OCI-LY1 (cell line): ENCODE measurements around the gene AQP12B.

Source experiments
- H2AFZ ChIP-seq: fragments of 200-600 bp; sonication (generic), shearing (Covaris generic); 2 replicates; pipeline ENCODE4 v1.6.0; 2014; ENCODE audit warnings: antibody characterized with exemption, mild to moderate bottlenecking, low read length
- H3F3A ChIP-seq: fragments of 200-600 bp; sonication (generic), shearing (Covaris generic); 2 replicates; pipeline ENCODE4 v1.6.0; 2014; ENCODE audit warnings: mild to moderate bottlenecking, antibody characterized with exemption, low read length, moderate library complexity; ENCODE audit not compliant: insufficient read depth
- H3K27ac ChIP-seq: fragments of 200-600 bp; sonication (generic); 2 replicates; pipeline ENCODE4 v1.5.1; 2014; ENCODE audit warnings: low read length, mixed run types, mild to moderate bottlenecking, low read depth; ENCODE audit not compliant: poor library complexity, severe bottlenecking
- H3K27me3 ChIP-seq: fragments of 200-600 bp; sonication (generic); 2 replicates; pipeline ENCODE4 v1.6.0; 2014; ENCODE audit warnings: antibody characterized with exemption, mild to moderate bottlenecking, low read length, moderate library complexity; ENCODE audit not compliant: insufficient read depth
- H3K36me3 ChIP-seq: fragments of 200-600 bp; sonication (generic); 2 replicates; pipeline ENCODE4 v1.6.1; 2014; ENCODE audit warnings: mild to moderate bottlenecking, antibody characterized with exemption, low read length, moderate library complexity, mixed read lengths; ENCODE audit not compliant: insufficient read depth
- H3K4me1 ChIP-seq: fragments of 200-600 bp; sonication (generic); 2 replicates; pipeline ENCODE4 v1.5.1; 2014; ENCODE audit warnings: mild to moderate bottlenecking, low read length, moderate library complexity; ENCODE audit not compliant: insufficient read depth, severe bottlenecking
- H3K4me2 ChIP-seq: fragments of 200-600 bp; sonication (generic), shearing (Covaris generic); 2 replicates; pipeline ENCODE4 v1.6.1; 2014; ENCODE audit warnings: low read length
- H3K4me3 ChIP-seq: fragments of 200-600 bp; sonication (generic); 2 replicates; pipeline ENCODE4 v1.5.1; 2014; ENCODE audit warnings: low read length, low read depth, mild to moderate bottlenecking, mixed read lengths; ENCODE audit not compliant: poor library complexity, severe bottlenecking
- H3K79me2 ChIP-seq: fragments of 200-600 bp; shearing (Covaris generic); 2 replicates; pipeline ENCODE4 v1.6.1; 2016; ENCODE audit warnings: mixed run types, low read length, mixed read lengths; ENCODE audit not compliant: insufficient read depth
- H3K9ac ChIP-seq: fragments of 200-600 bp; sonication (generic), shearing (Covaris generic); 2 replicates; pipeline ENCODE4 v1.6.1; 2014; ENCODE audit warnings: mild to moderate bottlenecking, low read length, mixed read lengths
- H3K9me2 ChIP-seq: fragments of 200-600 bp; sonication (generic), shearing (Covaris generic); 2 replicates; pipeline ENCODE4 v1.6.1; 2014; ENCODE audit warnings: low read depth, mild to moderate bottlenecking, low read length, mixed read lengths
- H3K9me3 ChIP-seq: fragments of 200-600 bp; shearing (Covaris generic); 2 replicates; pipeline ENCODE4 v1.6.1; 2014; ENCODE audit warnings: low read length, mixed read lengths
- H4K20me1 ChIP-seq: fragments of 200-600 bp; sonication (generic), shearing (Covaris generic); 2 replicates; pipeline ENCODE4 v1.6.0; 2016; ENCODE audit warnings: mild to moderate bottlenecking, low read length; ENCODE audit not compliant: insufficient read depth
- EZH2 ChIP-seq: fragments of 200-600 bp; sonication (generic), shearing (Covaris generic); IDR thresholded peaks from 2 replicates; pipeline ENCODE4 v1.8.0; 2017; ENCODE audit warnings: borderline replicate concordance, mixed run types, mild to moderate bottlenecking, antibody characterized with exemption, low read length, moderate library complexity, mixed read lengths
- TF ChIP-seq, protein P1 (sequence below): fragments of 200-600 bp; sonication (generic), shearing (Covaris generic); IDR thresholded peaks from 2 replicates; pipeline ENCODE4 v1.5.1; 2017; ENCODE audit warnings: mild to moderate bottlenecking, antibody characterized with exemption, low read length, moderate library complexity, mixed read lengths

The AQP12B gene

DNA sequence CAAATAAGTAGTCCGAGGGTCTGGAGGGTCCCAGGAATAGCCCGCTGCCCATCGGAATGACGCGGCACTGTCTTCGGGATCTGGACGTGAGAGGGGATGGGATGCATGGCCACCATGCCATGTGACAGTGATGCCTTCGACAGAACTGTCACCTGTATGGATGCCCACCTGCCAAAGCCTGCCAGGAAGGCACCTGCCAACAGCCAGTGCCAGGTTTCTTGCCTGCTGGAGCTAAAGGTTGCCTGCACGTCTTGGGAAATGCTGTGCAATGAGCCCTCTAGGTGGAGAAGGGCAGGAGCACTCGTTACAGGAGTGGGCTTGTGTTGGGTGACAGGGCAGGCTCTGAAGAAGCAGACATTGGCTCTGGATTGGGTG, 36.9 kb downstream of the AQP12B start:
- H3K9me2 ChIP-seq, result no peaks in the 10 kb centered on the region
- no peaks in the 10 kb centered on the region for H3K36me3 ChIP-seq
- no peak overlapping the region for H3K4me3 ChIP-seq
- no peaks in the 10 kb centered on the region for H3K27me3 ChIP-seq
- no peaks in the 10 kb centered on the region for H3K79me2 ChIP-seq
- H3K27ac ChIP-seq, result no peak overlapping the region
- no peak overlapping the region for H3K9ac ChIP-seq
- H3K9me3 ChIP-seq, result no peaks in the 10 kb centered on the region
- TF ChIP-seq, protein P1, sequence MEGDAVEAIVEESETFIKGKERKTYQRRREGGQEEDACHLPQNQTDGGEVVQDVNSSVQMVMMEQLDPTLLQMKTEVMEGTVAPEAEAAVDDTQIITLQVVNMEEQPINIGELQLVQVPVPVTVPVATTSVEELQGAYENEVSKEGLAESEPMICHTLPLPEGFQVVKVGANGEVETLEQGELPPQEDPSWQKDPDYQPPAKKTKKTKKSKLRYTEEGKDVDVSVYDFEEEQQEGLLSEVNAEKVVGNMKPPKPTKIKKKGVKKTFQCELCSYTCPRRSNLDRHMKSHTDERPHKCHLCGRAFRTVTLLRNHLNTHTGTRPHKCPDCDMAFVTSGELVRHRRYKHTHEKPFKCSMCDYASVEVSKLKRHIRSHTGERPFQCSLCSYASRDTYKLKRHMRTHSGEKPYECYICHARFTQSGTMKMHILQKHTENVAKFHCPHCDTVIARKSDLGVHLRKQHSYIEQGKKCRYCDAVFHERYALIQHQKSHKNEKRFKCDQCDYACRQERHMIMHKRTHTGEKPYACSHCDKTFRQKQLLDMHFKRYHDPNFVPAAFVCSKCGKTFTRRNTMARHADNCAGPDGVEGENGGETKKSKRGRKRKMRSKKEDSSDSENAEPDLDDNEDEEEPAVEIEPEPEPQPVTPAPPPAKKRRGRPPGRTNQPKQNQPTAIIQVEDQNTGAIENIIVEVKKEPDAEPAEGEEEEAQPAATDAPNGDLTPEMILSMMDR, result no peak
- no peak for TF ChIP-seq EZH2
- H3K4me2 ChIP-seq, result no peak overlapping the region
- H3F3A ChIP-seq, result no peaks in the 10 kb centered on the region
- no peaks in the 10 kb centered on the region for H3K4me1 ChIP-seq
- no peak overlapping the region for H2AFZ ChIP-seq
- no peaks in the 10 kb centered on the region for H4K20me1 ChIP-seq

DNA sequence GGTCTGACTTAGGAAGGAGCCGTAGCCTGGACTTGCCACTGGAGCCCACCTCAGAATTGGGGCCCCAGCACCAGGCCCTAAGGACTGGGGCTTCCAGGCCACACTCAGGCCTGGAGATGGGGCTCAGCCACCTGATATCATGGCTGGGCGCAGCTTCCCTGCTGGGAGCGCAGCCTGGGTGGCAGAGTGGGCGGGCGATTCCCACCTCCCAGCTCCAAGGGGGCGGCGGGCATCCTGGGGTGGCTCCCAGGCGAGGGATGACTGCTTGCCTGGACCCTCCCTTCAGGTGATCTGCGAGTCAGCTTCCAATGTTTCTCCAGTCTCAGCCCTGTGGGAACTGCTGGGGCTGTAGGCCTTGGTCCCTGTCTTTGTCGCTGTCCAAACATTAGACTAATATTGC, 37.3 kb downstream of the AQP12B start:
- Histone ChIP-seq H3K27ac (no peak overlapping the region), H2AFZ (no peak overlapping the region), H3F3A (no peaks in the 10 kb centered on the region), H3K27me3 (no peaks in the 10 kb centered on the region), H3K4me2 (no peak overlapping the region), H4K20me1 (no peaks in the 10 kb centered on the region), H3K9me2 (no peaks in the 10 kb centered on the region), H3K9ac (no peak overlapping the region), H3K4me3 (no peak overlapping the region), H3K4me1 (no peaks in the 10 kb centered on the region), H3K36me3 (no peaks in the 10 kb centered on the region), H3K9me3 (no peaks in the 10 kb centered on the region), H3K79me2 (no peaks in the 10 kb centered on the region)
- TF ChIP-seq EZH2, result no peak
- TF ChIP-seq, protein P1, result no peak

DNA sequence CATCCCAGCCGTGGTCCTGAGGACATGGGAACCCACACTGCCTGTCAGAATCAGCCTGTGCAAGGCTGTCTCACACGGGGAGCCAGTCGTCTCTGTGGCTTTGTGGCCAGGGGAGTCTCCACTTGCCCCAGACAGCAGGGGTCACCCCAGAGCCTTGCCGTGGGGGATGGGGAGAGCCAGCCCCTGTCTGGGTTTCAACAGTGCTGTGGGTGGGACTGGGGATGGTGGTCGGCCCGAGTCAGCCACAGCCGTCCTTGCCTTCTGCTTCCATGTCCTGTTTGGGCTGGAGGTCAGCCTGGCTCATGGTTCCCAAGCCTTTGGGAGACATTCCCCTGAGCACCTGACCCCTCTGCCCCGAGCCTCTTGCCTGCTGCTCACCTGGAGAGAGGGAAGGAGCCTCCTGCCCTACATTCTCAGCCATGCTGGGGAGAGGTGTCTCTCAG, 37.8 kb downstream of the AQP12B start:
- TF ChIP-seq, protein P1, result no peak
- no peak for TF ChIP-seq EZH2
- H3K79me2 ChIP-seq, result no peaks in the 10 kb centered on the region
- no peak overlapping the region for H3K27ac ChIP-seq
- no peaks in the 10 kb centered on the region for H3K9me2 ChIP-seq
- H3K4me1 ChIP-seq, result no peaks in the 10 kb centered on the region
- H3K9ac ChIP-seq, result no peak overlapping the region
- H3K36me3 ChIP-seq, result no peaks in the 10 kb centered on the region
- no peaks in the 10 kb centered on the region for H3F3A ChIP-seq
- H3K27me3 ChIP-seq, result no peaks in the 10 kb centered on the region
- no peaks in the 10 kb centered on the region for H3K9me3 ChIP-seq
- no peak overlapping the region for H3K4me3 ChIP-seq
- no peak overlapping the region for H3K4me2 ChIP-seq
- no peaks in the 10 kb centered on the region for H4K20me1 ChIP-seq
- H2AFZ ChIP-seq, result no peak overlapping the region
